ENCODE results near the gene SMC6.

GRCh38 chr2:17617955-17618354, 135.7 kb downstream of the SMC6 start:
- TF ChIP-seq YY1 (IDR thresholded peaks at IDR 0.05; ENCODE audit: insufficient read depth, insufficient read length) (no peak), SUZ12 (IDR thresholded peaks at IDR 0.05; ENCODE audit: extremely low read depth, insufficient read depth, insufficient read length) (no peak)
